GM13976 (cell line): ENCODE measurements around the gene BRD1.

Source experiments
- DNase-seq: peaks from one replicate; pipeline ENCODE4 v3.0.0; 2012; ENCODE audit warnings: low spot score
- CTCF ChIP-seq: IDR thresholded peaks from 2 replicates; pipeline ENCODE4 v1.5.1; 2012; ENCODE audit warnings: borderline replicate concordance, mild to moderate bottlenecking; ENCODE audit not compliant: insufficient read depth; ENCODE audit errors: extremely low read depth, missing control alignments, control extremely low read depth
- in situ Hi-C: fragments of 300-500 bp; cut with MboI; formaldehyde crosslinking; loops from one replicate; pipeline ENCODE4 v1.12.0; 2022; ENCODE audit warnings: low sequenced_read_pairs, mixed read lengths, inconsistent platforms; ENCODE audit not compliant: unreplicated experiment

The BRD1 gene

GRCh38 chr22:49849161-49850020 is 21.7 kb upstream of the BRD1 start:
- in situ Hi-C loops, result no loop called here
- DNase-seq, result no peak
- no peak for TF ChIP-seq CTCF

GRCh38 chr22:49848690-49849160 is 21.1 kb upstream of the BRD1 start:
- TF ChIP-seq CTCF, result no peak
- in situ Hi-C loops, result no loop called here
- DNase-seq, result no peak

- in situ Hi-C loops, result no loop called here
- no peak for DNase-seq
- no peak for TF ChIP-seq CTCF
Observed at GRCh38 chr22:49847751-49848689, 20.3 kb upstream of the BRD1 start.

GRCh38 chr22:49845666-49846459 is 18.2 kb upstream of the BRD1 start:
- no peak for DNase-seq
- no peak for TF ChIP-seq CTCF
- in situ Hi-C loops, result no loop called here

GRCh38 chr22:49845241-49845640 is 17.6 kb upstream of the BRD1 start:
- no peak for TF ChIP-seq CTCF
- in situ Hi-C loops, result no loop called here
- no peak for DNase-seq
